SK-N-SH (cell line): ENCODE data around the gene DHRS1. TPM values are rescaled to one million over a fixed set of nuclear protein-coding genes. Genes with fewer than 3 reads are reported as not detected.

Experiments used
- CTCF ChIA-PET: fragments of 300-600, 350-600 bp; formaldehyde crosslinking; extraction: SDS; loops from one replicate; lab custom pipeline; 2021; lab: Yijun Ruan, JAX
- POLR2A ChIA-PET: fragments of 350-600 bp; sonication (Branson Sonifier 250); formaldehyde crosslinking; extraction: SDS; loops from one replicate; lab custom pipeline; 2020; ENCODE audit warnings: antibody characterized with exemption, inconsistent platforms; lab: Yijun Ruan, JAX
- DNase-seq: peaks from one replicate; pipeline ENCODE4 v3.0.0; 2012
- H2AFZ ChIP-seq: fragments of 200-600 bp; sonication (generic); 2 replicates; pipeline ENCODE4 v1.8.1; 2016; ENCODE audit warnings: antibody characterized with exemption, mild to moderate bottlenecking, low read depth
- H3F3A ChIP-seq: fragments of 200-600 bp; sonication (generic); replicated peaks from 2 replicates; pipeline ENCODE3; 2016; ENCODE audit warnings: antibody characterized with exemption, mild to moderate bottlenecking; ENCODE audit not compliant: insufficient read depth
- H3K27ac ChIP-seq, 2 experiments: fragments of 200-500 bp in 1 of 2; fragments of 200-600 bp in 1 of 2; sonication (Bioruptor generic) in 1 of 2; sonication (generic), shearing (Covaris generic) in 1 of 2; 2 replicates each; pipeline versions ENCODE4 v1.5.1 to v1.6.1; 2014 to 2016; ENCODE audit warnings: low read depth in 2 of 2, inconsistent platforms in 1 of 2, low read length in 1 of 2, mild to moderate bottlenecking in 1 of 2, mixed read lengths in 1 of 2
- H3K27me3 ChIP-seq: fragments of 200-600 bp; sonication (generic), shearing (Covaris generic); 2 replicates; pipeline ENCODE4 v1.6.1; 2016; ENCODE audit warnings: mixed run types; ENCODE audit not compliant: insufficient read depth
- H3K36me3 ChIP-seq, 2 experiments: fragments of 200-500 bp in 1 of 2; fragments of 200-600 bp in 1 of 2; sonication (Bioruptor generic) in 1 of 2; sonication (generic) in 1 of 2; replicated peaks in 1 of 2; 2 replicates each; pipeline versions ENCODE3 to v1.5.1; 2014 to 2016; ENCODE audit warnings: low read length in 1 of 2, mild to moderate bottlenecking in 1 of 2; ENCODE audit not compliant: insufficient read depth in 2 of 2, control insufficient read depth in 1 of 2
- H3K4me1 ChIP-seq, 2 experiments: fragments of 200-500 bp in 1 of 2; fragments of 200-600 bp in 1 of 2; sonication (Bioruptor generic) in 1 of 2; sonication (generic), shearing (Covaris generic) in 1 of 2; 2 replicates each; pipeline versions ENCODE4 v1.5.1 to v1.6.1; 2014 to 2016; ENCODE audit warnings: low read depth in 1 of 2, low read length in 1 of 2, mixed run types in 1 of 2; ENCODE audit not compliant: insufficient read depth in 2 of 2, control insufficient read depth in 1 of 2
- H3K4me2 ChIP-seq: fragments of 200-600 bp; sonication (generic), shearing (Covaris generic); 2 replicates; pipeline ENCODE4 v1.6.1; 2017; ENCODE audit warnings: mixed run types
- H3K4me3 ChIP-seq, 2 experiments: fragments of 200-500 bp in 1 of 2; fragments of 200-600 bp in 1 of 2; sonication (Bioruptor generic) in 1 of 2; sonication (generic), shearing (Covaris generic) in 1 of 2; 2 replicates each; pipeline versions ENCODE4 v1.5.1 to v1.8.1; 2014 to 2016; ENCODE audit warnings: low read depth in 2 of 2, inconsistent platforms in 1 of 2, low read length in 1 of 2, mild to moderate bottlenecking in 1 of 2, mixed read lengths in 1 of 2, moderate library complexity in 1 of 2
- H3K79me2 ChIP-seq: fragments of 200-600 bp; sonication (generic); 2 replicates; pipeline ENCODE4 v1.8.1; 2017; ENCODE audit warnings: mild to moderate bottlenecking; ENCODE audit not compliant: insufficient read depth
- H3K9ac ChIP-seq: fragments of 200-600 bp; sonication (generic); 2 replicates; pipeline ENCODE4 v1.6.1; 2017; ENCODE audit warnings: mixed run types
- H3K9me2 ChIP-seq: fragments of 200-600 bp; sonication (generic); 2 replicates; pipeline ENCODE4 v1.6.1; 2017; ENCODE audit warnings: mixed run types
- H3K9me3 ChIP-seq: fragments of 200-600 bp; sonication (generic); 2 replicates; pipeline ENCODE4 v1.6.1; 2017; ENCODE audit warnings: mixed run types, mild to moderate bottlenecking, moderate library complexity
- H4K20me1 ChIP-seq: fragments of 200-600 bp; sonication (generic); 2 replicates; pipeline ENCODE4 v1.6.1; 2017; ENCODE audit warnings: mild to moderate bottlenecking, mixed run types; ENCODE audit not compliant: insufficient read depth
- CHD2 ChIP-seq: fragments of 150-350 bp; IDR thresholded peaks from 2 replicates; pipeline ENCODE4 v1.6.1; 2018; ENCODE audit warnings: low read length; ENCODE audit not compliant: partially characterized antibody
- ELF1 ChIP-seq: IDR thresholded peaks from 2 replicates; pipeline ENCODE4 v1.4.0; 2012
- FOXJ3 ChIP-seq: sonication (generic); formaldehyde crosslinking; IDR thresholded peaks from 2 replicates; pipeline ENCODE4 v1.5.1; 2020; ENCODE audit warnings: mild to moderate bottlenecking, missing genetic modification reagents
- GATA2 ChIP-seq: sonication (generic); formaldehyde crosslinking; IDR thresholded peaks from 2 replicates; pipeline ENCODE4 v1.5.0; 2020; ENCODE audit warnings: mild to moderate bottlenecking, missing genetic modification reagents
- NFIC ChIP-seq: IDR thresholded peaks from 2 replicates; pipeline ENCODE4 v1.4.0; 2012; ENCODE audit warnings: borderline replicate concordance
- NRF1 ChIP-seq: IDR thresholded peaks from 2 replicates; pipeline ENCODE4 v1.6.1; 2012; ENCODE audit warnings: low read depth, mild to moderate bottlenecking, low read length
- RAD21 ChIP-seq: IDR thresholded peaks from 2 replicates; pipeline ENCODE4 v1.6.1; 2012; ENCODE audit warnings: mild to moderate bottlenecking, low read length
- RCOR1 ChIP-seq: fragments of 150-350 bp; IDR thresholded peaks from 2 replicates; pipeline ENCODE4 v1.6.1; 2017; ENCODE audit warnings: antibody characterized with exemption, low read length
- SMC3 ChIP-seq: IDR thresholded peaks from 2 replicates; pipeline ENCODE4 v1.6.1; 2012; ENCODE audit warnings: low read depth, low read length, improper control_type of control experiment
- WGBS: methylation state at CpG from one replicate; pipeline ENCODE4 v1.1.6; 2017; ENCODE audit warnings: low lambda C conversion rate; 5-methylcytosine and 5-hydroxymethylcytosine counted together
- polyA plus RNA-seq, 3 experiments: library from polyadenylated mRNA; depleted of rRNA; stranded (reverse); fragments of >200 nt; gene quantifications; 2 replicates each; pipeline ENCODE4 v1.2.3, GENCODE V29; 2012
- TF ChIP-seq, protein P1 (sequence below): fragments of 150-350 bp; IDR thresholded peaks from 2 replicates; pipeline ENCODE4 v1.6.1; 2017; ENCODE audit warnings: antibody characterized with exemption, low read length, low read depth, borderline replicate concordance
- TF ChIP-seq, protein P2 (sequence below): IDR thresholded peaks from 2 replicates; pipeline ENCODE4 v1.4.0; 2012; ENCODE audit warnings: low read depth, borderline replicate concordance
- TF ChIP-seq, protein P3 (sequence below): fragments of 200-600 bp; sonication (generic); IDR thresholded peaks from 2 replicates; pipeline ENCODE4 v1.6.1; 2017; ENCODE audit warnings: antibody characterized with exemption, mild to moderate bottlenecking, moderate library complexity

DHRS1 gene
- polyA plus RNA-seq, 1 of the 3 experiments (the other 2 are of a cell fraction), result 65.4 TPM

DNA sequence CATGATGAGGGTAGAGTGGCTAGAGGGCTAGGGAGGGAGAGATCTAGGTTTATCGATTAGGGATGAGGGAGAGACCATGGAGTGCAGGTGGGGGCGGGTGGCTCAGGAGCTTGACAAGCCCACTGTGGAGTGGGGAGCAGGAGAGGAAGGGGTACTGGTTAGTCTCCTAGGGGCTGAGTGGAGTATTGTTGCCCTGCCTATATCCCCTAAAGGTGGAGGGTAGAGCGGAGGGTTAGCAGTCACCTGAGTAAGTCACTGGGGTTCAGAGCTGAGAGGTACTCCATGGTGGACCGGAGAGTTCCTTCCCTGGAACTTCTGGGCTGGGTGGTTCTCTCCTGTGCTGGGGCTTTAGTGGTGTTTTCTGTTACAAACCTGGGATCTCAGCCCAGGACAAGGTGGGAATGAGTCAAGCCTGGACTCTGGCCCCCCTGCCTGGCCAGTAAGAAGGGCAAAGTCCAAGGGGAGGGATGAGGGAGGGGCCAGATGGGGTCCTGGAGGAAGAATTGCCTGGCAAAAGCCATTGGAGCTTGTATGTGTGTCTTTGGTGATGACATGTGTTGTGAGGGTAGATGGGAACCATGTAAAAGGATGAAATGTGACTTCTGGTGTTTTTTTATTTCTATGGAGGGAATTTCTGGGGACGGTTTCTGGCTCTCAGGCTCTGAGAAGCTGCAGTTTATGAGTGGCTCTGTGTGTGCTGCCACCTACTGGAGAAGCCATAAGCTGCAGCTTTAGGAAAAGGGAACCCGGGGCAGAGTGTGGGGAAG is 8.2 kb upstream of the DHRS1 start, which contains the start of gene CIDEB:
Gene CIDEB (minus strand): TSS at position 403 of the 767 bp plus-strand sequence. CDS start 119 bp downstream, at position 284.
- TF ChIP-seq, protein P1, sequence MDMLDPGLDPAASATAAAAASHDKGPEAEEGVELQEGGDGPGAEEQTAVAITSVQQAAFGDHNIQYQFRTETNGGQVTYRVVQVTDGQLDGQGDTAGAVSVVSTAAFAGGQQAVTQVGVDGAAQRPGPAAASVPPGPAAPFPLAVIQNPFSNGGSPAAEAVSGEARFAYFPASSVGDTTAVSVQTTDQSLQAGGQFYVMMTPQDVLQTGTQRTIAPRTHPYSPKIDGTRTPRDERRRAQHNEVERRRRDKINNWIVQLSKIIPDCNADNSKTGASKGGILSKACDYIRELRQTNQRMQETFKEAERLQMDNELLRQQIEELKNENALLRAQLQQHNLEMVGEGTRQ, result no peak
- no peak for TF ChIP-seq GATA2 (CRISPR knock-in tag)
- peak; percentile 58 for TF ChIP-seq RAD21
- peak; percentile 53 for TF ChIP-seq SMC3
- no peak for TF ChIP-seq RCOR1
- TF ChIP-seq, protein P2, sequence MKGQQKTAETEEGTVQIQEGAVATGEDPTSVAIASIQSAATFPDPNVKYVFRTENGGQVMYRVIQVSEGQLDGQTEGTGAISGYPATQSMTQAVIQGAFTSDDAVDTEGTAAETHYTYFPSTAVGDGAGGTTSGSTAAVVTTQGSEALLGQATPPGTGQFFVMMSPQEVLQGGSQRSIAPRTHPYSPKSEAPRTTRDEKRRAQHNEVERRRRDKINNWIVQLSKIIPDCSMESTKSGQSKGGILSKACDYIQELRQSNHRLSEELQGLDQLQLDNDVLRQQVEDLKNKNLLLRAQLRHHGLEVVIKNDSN, result no peak
- no peak for TF ChIP-seq ELF1
- TF ChIP-seq FOXJ3, result no peak
- TF ChIP-seq, protein P3, sequence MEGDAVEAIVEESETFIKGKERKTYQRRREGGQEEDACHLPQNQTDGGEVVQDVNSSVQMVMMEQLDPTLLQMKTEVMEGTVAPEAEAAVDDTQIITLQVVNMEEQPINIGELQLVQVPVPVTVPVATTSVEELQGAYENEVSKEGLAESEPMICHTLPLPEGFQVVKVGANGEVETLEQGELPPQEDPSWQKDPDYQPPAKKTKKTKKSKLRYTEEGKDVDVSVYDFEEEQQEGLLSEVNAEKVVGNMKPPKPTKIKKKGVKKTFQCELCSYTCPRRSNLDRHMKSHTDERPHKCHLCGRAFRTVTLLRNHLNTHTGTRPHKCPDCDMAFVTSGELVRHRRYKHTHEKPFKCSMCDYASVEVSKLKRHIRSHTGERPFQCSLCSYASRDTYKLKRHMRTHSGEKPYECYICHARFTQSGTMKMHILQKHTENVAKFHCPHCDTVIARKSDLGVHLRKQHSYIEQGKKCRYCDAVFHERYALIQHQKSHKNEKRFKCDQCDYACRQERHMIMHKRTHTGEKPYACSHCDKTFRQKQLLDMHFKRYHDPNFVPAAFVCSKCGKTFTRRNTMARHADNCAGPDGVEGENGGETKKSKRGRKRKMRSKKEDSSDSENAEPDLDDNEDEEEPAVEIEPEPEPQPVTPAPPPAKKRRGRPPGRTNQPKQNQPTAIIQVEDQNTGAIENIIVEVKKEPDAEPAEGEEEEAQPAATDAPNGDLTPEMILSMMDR, result peak; percentile 96
- TF ChIP-seq NRF1, result no peak; the same call in 1 of the 2 replicates
- TF ChIP-seq CHD2, result no peak
- no peak for TF ChIP-seq NFIC
- Histone ChIP-seq H3K9me2 (no peaks in the 10 kb centered on the region), H3K9me3 (no peaks in the 10 kb centered on the region), H3K4me1 (peaks cover 0 to 2% of the 10 kb centered on the region in 2 experiments; a peak in 1 of 4 replicates), H3K4me2 (no peak within 1 kb of the TSS), H3K79me2 (no peaks in the 10 kb centered on the region), H3F3A (peaks cover 4% of the 10 kb centered on the region), H3K9ac (no peak within 1 kb of the TSS), H4K20me1 (no peaks in the 10 kb centered on the region), H2AFZ (no peak within 1 kb of the TSS), H3K27ac (no peak within 1 kb of the TSS), H3K27me3 (no peaks in the 10 kb centered on the region), H3K4me3 (peak within 1 kb of the TSS in 1 of 2 experiments; percentile 49; a peak in 1 of 4 replicates), H3K36me3 (peaks cover 21 to 69% of the 10 kb centered on the region in 2 experiments)
- DNase-seq, result peak; percentile 87
- ChIA-PET CTCF (interaction anchor here (0.7 to 6.7 kb wide), 42 partner anchors 9 to 293 kb away, joined by 3 to 115 read pairs (median 4); partner anchors contain the start of genes ADCY4, DHRS1, IPO4 and KHNYN), POLR2A (interaction anchor here (0.5 to 1.5 kb wide), 7 partner anchors 8 to 203 kb away, joined by 3 to 6 read pairs (median 3); partner anchors contain the start of genes DHRS1, NOP9 and TINF2)
- 44% methylated on average over 6 of the region's 6 CpGs for WGBS
